Thyroid gland (tissue), 4 donors: ENCODE data around the gene CTSH.
A peak's percentile ranks its signal among the peaks of the same experiment; 100 is the strongest.

Source experiments
- POLR2A ChIP-seq, 2 donors: fragments of 450-650 bp; IDR thresholded peaks; one replicate each; pipeline ENCODE4 v1.6.1; 2017; ENCODE audit warnings: antibody characterized with exemption in 2 of 2, mild to moderate bottlenecking in 2 of 2, moderate library complexity in 1 of 2
- TF ChIP-seq, protein P1 (sequence below), 6 experiments: fragments of 200-600 bp in 3 of 6; fragments of 450-650 bp in 3 of 6; sonication (generic) in 3 of 6; IDR thresholded peaks; one replicate each; pipeline ENCODE4 v1.5.1; 2016 to 2019; ENCODE audit warnings: antibody characterized with exemption in 6 of 6, mild to moderate bottlenecking in 2 of 6, inconsistent platforms in 1 of 6, moderate library complexity in 1 of 6

DNA sequence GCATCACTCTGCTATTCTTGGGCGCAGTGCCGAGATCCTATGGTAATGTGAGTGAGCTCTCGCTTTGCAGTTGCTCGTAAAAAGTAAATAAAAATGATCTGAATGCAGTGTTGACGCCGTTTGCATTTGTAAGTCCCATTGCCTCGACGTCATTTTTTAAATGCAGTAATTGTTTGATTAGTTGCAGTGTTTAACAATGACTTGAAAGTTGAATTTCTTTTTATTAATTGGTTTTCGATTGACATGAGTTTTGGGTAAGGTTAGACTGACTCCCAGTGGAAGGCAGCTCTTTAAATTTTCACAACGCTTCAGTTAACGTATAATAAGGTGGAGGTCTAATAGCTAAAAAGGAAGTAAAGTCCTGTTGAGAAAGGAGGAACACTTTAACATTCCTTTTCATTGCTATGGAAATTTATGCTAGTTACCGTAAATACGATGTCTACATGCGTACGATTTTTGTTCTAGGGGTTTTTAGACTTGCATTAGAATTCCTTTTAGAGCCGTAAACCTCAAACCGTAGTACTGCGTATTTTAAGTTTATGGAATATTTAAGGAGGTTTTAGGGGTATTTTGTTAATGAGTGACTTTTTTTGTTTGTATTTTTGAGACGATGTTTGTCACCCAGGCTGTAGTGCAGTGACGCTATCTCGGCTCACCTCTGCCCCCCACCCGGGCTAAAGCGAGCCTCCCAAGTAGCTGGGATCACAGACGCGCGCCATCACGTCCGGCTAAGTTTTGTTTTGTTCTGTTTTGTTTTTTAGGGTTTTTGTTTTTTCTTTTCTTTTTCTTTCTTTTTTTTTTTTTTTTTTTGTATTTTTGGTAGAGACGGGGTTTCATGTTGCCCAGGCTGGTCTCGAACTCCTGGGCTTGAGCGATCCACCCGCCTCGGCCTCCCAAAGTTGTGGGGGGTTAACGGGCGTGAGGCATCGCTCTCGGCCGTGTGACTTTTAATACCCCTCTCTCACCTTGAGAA is 70.8 kb downstream of the CTSH start:
- TF ChIP-seq, protein P1, sequence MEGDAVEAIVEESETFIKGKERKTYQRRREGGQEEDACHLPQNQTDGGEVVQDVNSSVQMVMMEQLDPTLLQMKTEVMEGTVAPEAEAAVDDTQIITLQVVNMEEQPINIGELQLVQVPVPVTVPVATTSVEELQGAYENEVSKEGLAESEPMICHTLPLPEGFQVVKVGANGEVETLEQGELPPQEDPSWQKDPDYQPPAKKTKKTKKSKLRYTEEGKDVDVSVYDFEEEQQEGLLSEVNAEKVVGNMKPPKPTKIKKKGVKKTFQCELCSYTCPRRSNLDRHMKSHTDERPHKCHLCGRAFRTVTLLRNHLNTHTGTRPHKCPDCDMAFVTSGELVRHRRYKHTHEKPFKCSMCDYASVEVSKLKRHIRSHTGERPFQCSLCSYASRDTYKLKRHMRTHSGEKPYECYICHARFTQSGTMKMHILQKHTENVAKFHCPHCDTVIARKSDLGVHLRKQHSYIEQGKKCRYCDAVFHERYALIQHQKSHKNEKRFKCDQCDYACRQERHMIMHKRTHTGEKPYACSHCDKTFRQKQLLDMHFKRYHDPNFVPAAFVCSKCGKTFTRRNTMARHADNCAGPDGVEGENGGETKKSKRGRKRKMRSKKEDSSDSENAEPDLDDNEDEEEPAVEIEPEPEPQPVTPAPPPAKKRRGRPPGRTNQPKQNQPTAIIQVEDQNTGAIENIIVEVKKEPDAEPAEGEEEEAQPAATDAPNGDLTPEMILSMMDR (IDR thresholded peaks at IDR 0.05) = peak in 2 of 6 experiments; percentile 2 to 7
- TF ChIP-seq POLR2A (IDR thresholded peaks at IDR 0.05) = no peak
